GM19467 (cell line): ENCODE measurements around the gene EFCAB8.

Experiments
- ATAC-seq: cut with Tn5 transposase; IDR thresholded peaks from one replicate; pipeline ENCODE4 v1.9.1; 2021; ENCODE audit warnings: mild to moderate bottlenecking, moderate library complexity; ENCODE audit not compliant: unreplicated experiment

Gene EFCAB8

DNA sequence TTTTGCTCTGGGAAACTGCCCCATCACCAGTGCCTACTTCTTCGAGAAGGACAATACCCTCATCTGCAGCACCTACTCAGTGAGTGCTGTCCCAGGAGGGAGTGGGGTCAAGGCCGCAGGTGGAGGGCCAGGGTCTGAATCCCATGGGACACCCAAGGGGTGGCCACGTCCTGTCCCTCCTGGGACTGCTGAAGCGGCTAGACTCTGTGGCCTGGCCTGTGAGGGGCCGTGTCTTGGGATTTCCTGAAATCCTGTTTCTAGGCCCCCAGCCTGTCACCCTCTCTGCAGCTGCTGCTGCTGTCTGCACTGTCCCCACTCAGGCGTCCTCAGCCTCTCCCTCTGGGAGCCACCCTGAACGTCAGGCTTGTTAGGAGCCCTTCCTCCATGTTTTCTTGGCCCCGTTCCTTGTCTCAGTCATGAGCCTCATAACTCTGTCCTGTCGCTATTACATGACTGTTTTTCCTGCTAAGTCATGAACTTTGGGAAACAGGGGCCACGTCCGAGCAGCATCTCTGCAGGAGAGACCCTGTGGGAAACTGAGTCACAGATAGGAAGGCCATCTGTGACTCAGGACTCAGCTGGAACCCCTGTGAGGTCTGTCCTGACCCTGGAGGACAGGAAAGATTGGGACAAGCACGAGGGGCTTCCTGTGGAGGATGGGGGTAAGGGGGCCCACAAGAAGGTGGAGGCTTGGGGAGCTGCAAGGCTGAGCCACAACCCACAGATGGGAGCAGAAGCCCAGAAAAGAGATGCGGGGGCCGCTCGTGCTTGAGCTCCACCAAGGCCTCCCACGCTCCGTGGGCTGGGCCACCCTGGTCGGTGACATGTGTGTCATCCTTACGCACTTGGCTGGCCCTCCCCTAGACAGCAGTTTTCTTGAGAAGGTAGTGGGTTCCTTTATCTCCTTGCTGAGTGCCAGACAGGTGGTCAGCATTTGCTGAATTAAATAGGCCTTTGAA, 49.9 kb downstream of the EFCAB8 start:
- no peak for ATAC-seq

DNA sequence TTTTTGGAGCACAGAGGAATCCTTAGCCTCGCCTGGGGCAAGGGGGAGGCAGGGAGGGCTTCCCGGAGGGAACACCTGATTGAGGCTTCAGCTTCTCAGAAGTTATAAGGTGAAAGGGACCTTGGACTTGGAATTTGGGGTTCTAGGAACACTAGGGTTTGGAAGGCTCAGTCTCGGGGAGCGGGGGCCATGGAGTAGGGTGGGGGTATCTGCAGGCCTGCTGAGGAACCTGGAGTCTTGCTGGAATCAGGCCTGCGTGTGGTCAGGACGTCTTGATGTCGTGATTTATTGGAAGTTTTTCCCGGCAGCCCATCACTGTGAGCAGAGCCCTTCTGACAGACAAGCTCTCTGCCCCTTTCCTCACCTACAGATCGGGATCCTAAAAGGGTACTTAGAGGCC, 50.7 kb downstream of the EFCAB8 start:
- no peak for ATAC-seq

DNA sequence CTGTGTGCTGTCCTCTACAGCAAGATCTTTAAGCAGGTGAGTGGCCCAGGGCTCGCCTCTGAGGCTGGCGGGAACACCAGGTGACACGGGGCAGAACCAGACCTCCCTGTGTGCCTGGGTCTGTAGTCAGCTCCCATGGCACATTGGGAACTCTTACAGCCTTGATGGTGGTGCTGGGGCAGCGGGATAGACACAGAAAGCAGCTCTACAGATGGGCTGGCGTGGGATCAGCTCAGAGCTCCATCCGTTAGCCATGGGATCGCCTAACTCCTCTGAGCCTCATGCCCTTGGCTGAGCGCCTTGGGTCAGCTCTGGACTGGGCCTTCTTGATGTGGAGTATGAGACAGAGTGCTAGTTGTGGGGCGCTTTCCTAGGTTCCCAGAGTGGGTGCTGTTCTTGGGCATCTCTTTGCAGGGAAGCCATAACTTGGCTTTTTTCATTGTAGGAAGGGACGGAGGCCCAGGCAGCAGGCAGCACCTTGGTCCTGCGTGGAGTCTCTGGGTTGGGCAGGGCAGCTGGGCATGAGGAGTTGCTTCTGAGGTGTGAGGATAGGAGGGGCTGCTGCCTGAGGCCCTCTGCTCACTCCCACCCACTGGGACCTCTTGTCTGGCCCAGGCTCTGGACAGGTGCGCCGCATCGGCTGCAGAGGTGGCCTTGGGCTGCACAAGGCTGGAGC, 51.3 kb downstream of the EFCAB8 start:
- no peak for ATAC-seq

DNA sequence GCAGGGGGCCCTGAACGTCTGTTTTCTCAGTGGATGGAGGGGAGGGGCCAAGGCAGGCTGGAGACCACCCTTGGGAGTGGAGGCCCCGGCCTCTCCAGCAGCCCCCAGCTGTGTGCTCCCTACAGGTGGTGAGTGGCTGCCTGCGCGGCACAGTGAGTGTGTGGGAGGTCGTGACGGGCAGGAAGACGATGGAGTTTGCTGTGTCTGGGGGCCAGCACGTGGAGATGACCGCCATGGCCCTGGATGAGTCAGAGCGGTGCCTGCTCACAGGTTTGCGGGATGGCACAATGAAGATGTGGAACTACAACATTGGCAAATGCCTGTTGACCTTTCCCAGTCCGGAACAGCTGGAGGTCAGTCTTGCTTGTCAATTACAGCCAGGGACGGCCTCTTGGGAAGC, 52.6 kb downstream of the EFCAB8 start:
- ATAC-seq, result no peak

DNA sequence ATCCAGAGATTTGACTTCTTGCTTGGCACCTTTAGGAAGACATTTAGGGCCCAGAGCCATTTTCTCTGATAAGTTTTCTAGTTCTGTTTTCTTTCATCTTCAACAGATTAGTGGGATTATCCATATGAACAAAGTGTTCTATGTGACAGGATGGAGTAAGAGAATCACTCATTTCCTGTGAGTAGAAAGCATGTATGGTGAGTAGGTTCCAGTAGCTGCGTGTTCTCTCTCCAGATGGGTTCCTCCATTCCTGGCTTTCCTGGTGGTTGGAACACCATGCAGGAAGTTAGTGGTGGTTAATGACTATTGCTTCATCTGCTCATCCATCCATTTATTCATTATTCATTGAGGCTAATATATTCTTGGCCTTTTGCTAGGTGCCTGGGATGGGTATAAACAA, 54.0 kb downstream of the EFCAB8 start:
- ATAC-seq, result no peak

DNA sequence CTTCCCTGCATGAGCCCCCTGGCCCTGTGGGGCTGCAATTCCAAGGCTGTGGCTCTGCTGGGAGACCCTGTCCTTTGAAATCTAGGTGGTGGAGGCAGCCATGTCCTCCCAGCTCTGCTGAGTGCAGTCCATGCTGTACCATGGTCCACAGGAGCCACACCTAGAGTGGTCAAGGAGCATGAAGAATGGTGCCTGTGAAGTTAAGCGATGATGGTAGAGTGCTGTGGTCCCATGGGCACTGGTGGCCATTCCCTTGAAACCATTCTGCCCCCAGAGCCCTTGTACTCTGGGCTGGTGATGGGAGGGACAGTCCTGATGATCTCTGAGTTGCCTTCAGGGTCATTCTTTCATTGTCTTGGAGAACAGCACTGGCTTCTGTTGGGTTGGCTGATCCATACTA, 55.3 kb downstream of the EFCAB8 start:
- no peak for ATAC-seq

DNA sequence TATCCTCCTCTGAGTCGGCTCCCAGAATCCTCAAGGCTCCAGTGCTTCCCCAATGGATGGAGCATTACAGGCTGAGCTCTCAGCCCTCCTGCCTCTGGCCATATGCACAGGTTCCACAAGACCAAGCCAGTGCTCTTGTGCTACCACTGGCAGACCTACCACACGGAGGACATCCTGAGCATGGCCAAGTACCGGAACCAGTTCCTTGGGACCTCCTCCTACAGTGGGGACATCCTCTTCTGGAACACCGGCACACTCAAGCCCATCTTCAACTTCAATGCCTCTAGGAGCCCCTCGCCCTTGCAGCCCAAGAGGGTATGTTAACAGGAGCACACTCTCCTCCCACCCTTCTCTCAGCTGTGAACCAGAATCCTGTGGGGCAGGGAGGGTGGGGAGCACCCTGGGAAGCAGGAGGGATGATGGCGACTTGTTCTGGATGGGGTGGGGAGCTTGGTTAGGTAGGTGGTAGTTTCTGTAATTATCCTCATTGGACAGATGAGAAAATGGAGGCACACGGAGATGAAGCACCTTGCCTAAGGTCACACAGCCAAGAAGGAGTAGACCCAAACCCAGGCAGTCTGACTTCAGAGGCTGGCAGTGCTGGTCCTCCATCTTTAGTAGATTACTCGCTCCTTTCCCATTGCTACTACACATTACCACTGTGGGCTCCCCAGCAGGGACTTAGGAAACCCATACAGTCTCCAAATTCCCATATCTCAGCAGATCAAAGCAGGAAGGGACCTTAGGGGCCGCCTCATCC, 58.6 kb downstream of the EFCAB8 start:
- no peak for ATAC-seq

DNA sequence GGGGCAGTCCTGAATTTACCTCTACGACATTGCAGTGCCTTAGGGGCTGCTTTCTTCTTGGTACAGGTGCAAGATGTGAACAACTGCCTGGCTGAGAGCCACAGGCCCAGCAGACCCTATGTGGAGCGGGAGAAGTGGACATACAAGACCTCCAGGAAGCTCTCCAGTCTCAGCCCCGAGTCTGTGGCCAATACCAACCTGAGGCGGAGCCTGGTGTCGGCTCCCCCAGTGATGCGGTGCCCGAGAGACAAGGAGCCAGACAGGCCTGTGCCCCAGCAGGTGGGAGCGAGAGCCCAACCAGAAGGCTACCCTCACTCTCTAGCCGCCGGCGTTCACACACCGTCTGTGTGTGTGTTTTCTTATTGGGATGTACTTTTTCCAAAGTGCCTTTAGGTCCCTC, 59.6 kb downstream of the EFCAB8 start:
- ATAC-seq, result no peak

DNA sequence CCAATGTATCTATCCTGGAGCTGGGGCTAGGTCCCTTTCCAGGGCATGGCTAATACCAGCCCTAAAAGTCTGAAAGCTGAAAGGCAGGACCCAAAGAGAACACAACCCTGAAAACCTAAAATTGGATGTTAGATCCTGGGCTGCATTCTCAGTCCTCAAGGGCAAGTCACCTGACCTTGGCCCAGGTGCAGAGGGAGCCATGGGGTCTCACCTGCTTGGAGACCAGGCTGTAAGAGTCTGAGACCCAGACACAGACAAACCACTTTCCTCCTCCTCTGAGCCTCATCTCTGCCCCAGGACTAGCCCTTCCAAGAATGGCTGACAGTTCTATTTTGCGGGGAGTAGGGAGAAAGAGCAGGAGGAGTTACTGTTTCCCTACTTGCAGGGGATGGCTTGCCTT, 60.0 kb downstream of the EFCAB8 start:
- ATAC-seq, result no peak

DNA sequence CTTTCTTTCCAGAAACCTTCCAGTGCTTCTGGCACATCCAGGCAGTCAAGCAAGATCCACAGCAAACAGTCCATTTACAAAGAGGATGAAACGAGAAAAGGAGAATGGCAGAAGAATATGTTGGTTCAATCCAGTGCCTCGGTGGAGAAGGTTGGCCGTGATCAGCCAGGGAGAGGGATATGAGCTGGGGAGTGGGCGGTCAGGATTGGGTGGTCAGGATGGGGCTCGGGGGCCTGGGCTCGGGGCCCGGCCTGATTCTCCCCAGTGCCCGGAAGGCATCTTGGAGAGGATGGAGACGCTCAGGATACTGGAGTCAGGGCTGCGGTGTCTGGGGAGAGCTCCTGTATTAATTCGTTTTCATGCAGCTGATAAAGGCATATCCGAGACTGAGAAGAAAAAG, 61.3 kb downstream of the EFCAB8 start:
- ATAC-seq, result no peak

DNA sequence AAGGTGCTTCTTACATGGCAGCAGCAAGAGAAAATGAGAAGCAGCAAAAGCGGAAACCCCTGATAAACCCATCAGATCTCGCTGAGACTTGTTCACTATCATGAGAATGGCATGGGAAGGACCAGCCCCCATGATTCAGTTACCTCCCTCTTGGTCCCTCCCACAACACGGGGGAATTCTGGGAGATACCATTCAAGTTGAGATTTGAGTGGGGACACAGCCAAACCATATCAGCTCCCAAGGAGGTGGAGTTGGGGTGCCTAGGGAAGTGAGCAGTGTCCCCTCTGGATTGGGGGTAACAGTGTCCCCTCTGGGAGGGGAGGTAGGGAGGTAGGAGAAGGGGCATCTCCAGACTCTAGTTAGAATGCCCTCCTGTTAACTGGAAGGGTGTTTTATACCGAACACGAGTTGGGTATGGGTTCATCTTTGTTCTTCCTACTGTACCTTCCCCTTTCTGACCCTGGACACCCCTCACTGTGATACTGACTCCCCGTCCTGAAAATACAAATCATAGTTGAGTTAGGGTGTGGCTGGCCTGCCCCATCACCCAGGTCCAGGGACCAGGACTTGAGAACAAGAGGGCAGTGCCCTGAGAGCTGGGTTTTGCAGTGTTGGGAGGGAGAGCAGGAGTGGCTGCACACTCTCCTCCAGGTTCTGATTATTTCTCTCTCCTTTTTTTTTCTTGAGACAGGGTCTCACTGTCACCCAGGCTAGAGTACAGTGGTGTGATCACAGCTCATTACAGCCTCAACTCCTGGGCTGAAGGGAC, 62.0 kb downstream of the EFCAB8 start:
- no peak for ATAC-seq

DNA sequence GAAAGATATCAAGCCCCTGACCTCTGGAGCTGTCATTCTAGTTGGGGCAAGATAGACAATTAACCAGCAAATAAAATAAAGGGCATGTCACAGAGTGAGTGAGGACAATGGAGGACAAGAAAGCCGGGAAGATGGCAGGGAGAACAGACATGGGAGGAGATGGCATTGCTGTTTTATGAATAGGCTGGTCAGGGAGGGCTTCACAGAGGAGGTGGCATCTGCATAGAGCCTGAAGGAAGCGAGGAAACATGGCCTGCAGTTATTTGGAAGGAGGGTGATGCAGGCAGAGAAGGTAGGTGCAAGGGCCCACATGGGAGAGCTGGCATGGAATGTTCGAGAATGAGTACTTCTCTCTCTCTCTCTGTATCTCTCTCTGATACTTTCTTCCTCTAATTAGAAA, 63.7 kb downstream of the EFCAB8 start:
- no peak for ATAC-seq

DNA sequence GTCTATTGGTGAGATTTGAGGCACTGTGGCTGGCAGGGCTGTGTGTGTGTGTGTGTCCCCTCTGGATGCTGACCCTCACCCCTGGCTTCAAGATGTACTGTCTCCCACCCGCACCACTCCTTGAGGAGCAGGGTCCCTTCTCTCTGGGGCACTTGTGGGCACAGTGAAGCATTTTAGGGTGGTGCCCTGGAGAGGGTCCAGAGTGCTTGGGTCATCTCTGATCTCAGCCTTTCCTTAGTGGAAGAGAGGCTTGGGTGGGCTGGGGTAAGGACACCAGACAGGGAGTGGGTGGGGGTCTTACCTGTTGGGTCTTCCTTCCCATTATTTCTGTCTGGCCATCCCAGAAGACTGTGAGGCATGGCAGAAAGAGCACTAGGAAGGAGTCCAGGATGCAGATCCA, 66.1 kb downstream of the EFCAB8 start:
- no peak for ATAC-seq

DNA sequence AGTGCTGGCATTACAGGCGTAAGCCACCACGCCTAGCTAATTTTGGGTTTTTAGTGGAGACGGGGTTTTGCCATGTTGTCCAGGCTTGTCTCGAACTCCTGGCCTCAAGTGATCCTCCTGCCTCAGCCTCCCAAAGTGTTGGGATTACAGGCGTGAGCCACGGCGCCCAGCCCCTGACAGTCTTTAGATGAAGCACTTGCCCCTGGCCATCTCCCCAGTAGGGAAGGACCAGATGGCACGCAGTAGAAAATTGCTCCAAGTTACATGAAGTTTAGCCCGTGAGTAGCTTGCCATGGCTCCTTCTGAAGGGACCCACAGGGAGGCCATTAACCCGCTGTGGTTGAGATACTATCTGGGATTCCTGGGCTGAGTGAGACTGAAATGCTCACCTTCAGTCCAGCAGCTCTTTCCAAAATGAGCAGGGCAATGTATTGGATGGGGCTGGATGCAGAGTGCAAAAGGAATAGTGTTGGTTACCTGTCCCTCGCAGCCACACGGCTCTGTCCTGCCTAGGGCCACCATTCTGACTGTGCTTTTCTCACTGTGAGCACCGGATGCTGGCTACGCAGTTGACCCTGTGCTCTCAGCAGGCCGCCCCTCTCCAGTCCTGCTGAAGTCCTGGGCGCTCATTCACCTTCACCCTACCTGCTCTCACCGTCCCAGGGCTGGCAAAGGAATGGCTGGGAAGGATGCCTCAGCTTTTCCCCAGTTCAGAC, 66.9 kb downstream of the EFCAB8 start:
- no peak for ATAC-seq

DNA sequence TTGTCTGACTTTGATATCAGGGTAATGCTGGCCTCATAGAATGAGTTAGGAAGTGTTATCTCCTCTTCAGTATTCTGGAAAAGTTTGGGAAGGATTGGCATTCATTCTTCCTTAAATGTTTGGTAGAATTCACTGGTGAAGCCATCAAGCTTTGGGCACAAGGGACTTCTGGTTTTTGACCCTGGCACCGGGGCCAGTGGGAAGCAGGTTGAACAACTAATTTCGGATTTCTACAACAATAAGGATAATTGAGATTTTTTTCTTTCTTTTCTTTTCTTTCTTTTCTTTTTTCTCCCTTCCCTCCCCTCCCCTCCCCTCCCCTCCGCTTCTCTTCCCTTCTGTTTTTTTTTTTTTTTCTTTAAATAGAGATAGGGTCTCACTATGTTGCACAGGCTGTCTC, 70.4 kb downstream of the EFCAB8 start:
- no peak for ATAC-seq

DNA sequence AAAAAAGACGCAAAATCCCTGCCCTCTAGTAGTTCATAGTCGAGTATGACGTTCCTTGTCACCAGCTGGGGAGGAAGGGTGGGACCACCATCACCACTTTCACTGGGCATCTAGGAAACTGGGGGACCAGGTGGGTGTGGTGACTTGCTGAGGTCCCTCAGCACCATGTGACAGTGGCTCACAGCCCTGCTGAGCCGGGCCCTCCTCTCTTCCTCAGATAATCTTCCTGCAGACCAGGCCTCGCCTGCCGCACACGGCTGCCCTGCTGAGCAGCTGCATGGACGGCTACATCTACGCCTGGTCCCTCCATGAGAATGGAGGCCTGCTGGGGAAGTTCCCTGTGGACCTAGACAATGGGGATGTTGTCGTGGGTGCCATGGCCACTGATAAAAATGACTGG, 71.5 kb downstream of the EFCAB8 start:
- no peak for ATAC-seq

DNA sequence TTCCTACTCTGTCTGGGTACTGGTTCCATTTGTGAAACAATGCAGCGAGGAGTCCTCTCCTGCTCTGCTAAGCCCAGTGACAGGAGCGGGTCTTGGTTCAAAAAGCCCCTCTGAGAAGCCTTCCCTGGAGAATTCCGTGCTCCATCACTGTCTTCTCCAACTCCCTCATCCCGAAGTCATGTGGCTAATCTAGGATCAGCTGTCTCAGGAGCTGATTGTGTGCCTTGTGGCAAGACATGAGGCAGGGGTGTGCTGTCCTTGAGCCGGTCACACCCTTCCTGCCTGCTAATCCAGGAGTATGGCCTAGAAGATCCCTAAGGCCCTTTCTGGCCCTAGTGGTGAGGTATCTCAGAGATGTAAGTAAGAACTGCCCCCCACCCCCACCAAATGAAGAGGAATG, 72.0 kb downstream of the EFCAB8 start:
- ATAC-seq, result no peak

DNA sequence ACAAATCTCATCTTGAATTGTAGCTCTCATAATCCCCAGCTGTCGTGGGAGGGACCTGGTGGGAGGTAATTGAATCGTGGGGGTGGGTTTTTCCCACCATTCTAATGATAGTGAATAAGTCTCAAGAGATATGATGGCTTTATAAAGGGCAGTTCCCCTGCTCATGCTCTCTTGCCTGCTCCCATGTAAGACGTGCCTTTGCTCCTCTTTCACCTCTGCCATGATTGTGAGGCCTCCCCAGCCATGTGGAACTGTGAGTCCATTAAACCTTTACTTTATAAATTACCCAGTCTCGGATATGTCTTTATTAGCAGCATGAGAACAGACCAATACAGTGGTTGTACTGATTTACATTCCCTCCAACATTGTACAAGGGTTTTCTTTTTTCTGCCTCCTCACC, 75.9 kb downstream of the EFCAB8 start:
- no peak for ATAC-seq

DNA sequence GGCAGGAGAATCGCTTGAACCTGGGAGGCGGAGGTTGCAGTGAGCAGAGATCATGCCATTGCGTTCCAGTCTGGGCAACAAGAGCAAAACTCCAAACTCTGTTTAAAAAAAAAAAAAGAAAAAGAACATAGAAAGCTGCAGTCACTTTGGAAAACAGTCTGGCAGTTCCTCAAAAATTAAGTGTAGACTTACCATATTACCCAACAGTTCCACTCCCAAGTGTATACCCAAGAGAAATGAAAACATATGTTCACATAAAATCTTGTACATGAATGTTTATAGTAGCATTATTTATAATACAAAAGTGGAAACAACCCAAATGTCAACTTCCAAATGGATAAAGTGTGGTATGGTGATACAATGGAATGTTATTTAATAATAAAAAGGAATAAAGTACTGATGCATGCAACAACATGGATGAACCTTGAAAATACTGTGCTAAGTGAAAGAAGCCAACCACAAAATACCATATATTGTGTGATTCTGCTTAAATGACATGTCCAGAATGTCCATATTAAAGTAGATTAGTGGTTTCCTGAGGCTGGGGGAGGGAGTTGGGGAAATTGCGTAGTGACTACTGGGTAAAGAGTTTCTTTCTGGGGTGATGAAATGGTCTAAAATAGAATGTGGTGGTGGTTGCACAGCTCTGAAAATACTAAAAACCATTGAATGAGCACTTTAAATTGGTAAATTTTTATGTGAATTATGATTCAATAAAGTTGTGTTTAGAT, 82.6 kb downstream of the EFCAB8 start:
- ATAC-seq, result no peak
